ENCODE data around the gene STAMBPL1.

STAMBPL1 gene

DNA sequence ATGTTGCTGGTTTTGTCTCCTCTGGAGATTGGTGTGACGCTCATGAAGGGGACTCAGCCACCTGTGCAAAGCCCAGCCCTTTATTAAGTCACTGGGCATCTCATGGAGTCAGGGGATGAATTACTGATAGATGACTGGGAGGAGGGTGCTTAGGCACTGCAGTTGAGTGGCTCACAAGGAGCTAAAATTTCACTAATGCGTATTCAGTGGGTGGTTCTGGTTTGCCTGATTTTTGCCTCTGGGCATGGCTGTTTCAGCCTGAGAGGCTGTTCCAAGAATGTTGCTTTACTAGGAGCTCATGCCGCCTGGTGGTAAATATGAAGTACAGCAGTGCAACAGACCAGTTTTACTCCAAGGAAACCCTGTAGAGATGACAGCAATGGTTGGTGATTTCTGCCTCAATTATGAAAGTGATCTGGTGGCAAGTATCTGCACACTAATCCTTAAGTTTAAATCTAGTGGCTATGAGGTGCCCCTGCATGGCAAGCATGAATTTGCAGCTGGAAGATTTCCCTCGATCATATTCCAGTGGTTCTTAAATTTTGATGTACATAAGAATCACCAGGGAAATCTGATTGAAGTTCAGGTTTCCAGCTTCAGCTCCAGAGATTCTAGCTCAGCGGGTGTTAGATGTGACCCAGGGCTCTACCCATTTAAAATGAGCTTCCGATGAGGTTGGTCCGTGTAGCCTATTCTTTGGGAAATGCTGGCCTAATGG, 52.7 kb downstream of the STAMBPL1 start:
- H3K4me3 Mint-ChIP-seq, result no peak overlapping the region
- H3K27ac Mint-ChIP-seq, result peak overlapping the region; percentile 9
- H3K4me1 Mint-ChIP-seq, result peaks cover 16% of the 10 kb centered on the region

DNA sequence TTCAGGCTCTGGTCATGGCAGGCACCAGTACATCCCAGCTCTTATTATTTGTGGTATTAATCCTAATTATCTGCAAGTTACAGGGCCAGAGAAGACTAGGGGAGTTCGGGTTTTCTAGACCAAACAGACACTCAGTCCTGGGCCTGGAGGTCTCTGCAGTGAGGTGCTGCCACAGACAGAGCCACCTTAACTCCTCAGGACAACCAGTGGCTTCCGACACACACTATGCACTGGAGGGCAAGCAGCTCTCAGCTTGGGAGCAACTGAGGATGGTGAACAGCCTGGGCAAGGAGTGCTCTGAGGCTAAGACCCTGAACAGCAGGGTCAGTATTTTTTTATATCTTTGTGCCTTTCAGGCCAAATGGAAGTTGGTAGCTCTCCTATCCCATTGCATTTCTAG, 53.5 kb downstream of the STAMBPL1 start:
- no peaks in the 10 kb centered on the region for H3K27me3 Mint-ChIP-seq
- H3K27ac Mint-ChIP-seq, result no peak overlapping the region
- no peak overlapping the region for H3K4me3 Mint-ChIP-seq
- no peak for ATAC-seq
- peaks cover 16% of the 10 kb centered on the region for H3K4me1 Mint-ChIP-seq
- peaks cover 5% of the 10 kb centered on the region for H3K36me3 Mint-ChIP-seq (ENCODE audit: low read depth)
- DNase-seq, result no peak
- H3K9me3 Mint-ChIP-seq, result no peaks in the 10 kb centered on the region

More for the DNA sequence above, 52.7 kb downstream of the STAMBPL1 start:
- H3K9me3 Mint-ChIP-seq, result no peaks in the 10 kb centered on the region
- DNase-seq, result peak; percentile 13
- ATAC-seq, result peak; percentile 79
- no peaks in the 10 kb centered on the region for H3K27me3 Mint-ChIP-seq
- peaks cover 8% of the 10 kb centered on the region for H3K36me3 Mint-ChIP-seq (ENCODE audit: low read depth)

DNA sequence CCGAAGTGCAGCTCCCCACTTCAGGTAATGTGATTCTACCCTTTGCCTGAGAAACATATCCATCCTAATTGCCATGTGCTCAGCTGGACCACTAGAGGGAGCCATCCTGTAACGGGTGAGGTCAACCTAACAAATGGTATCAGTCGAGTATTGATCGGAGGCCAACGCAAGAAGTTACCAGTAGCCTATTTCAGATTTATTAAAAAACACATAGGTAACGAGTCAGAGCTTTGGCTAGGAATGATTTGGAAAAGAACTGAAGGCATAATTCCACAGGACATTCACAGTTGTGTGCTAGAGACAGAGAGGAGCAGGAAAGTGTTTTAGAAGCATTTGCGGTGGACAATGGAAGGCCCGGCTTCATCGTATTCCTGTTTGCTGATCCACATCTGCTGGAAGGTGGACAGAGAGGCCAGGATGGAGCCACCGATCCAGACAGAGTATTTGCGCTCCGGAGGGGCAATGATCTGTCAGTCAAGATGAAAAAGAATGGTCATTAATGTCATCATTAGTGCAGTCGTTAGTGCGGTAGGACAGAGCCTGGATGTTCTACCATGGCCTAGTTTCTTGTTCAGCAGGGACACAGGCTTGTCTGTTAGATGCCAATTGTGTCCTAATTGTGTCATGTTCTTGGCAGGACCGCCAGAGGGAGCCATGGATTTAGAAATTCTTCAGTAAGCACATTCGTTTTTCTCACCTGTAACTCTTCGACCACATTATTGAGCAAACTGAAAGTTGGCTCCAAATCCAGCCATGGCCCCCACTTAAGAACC, 55.0 kb downstream of the STAMBPL1 start:
- peaks cover 16% of the 10 kb centered on the region for H3K4me1 Mint-ChIP-seq
- ATAC-seq (peak; percentile 55), DNase-seq (peak; percentile 71)
- H3K9me3 Mint-ChIP-seq, result no peaks in the 10 kb centered on the region
- peak overlapping the region; percentile 52 for H3K27ac Mint-ChIP-seq
- H3K4me3 Mint-ChIP-seq, result no peak overlapping the region
- peaks cover 3% of the 10 kb centered on the region for H3K36me3 Mint-ChIP-seq (ENCODE audit: low read depth)
- no peaks in the 10 kb centered on the region for H3K27me3 Mint-ChIP-seq

DNA sequence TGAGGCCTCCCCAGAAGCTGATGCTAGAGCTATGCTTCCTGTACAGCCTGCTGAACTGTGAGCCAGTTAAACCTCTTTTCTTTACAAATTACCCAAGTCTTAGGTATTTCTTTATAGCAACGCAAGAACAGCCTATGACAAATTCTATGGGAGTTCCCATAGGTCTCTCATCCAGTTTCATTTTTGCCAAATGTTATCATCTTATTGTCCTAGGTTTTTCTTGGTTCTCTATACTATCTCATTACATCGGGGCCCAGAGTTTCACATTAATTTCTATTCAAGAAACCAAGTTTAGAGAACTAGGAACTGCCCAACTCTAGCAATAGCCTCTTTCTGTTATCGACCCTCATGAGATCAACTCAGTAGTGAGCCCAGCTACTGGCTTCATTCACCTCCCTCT, 56.6 kb downstream of the STAMBPL1 start:
- H3K27ac Mint-ChIP-seq, result no peak overlapping the region

DNA sequence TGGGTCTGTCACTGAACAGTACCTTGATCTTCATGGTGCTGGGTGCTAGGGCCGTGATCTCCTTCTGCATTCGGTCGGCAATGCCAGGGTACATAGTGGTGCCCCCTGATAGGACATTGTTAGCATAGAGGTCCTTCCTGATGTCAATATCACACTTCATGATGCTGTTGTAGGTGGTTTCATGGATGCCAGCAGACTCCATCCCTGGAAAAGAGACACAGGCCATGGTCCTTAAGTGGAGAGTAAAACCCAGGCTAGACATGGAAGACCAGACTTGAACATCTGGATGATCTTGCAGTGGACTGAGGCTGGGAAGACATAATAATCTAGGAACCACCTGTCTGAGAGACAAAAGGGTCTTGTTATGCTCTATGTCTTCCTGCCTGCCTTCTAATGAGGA, 58.0 kb downstream of the STAMBPL1 start:
- no peak overlapping the region for H3K27ac Mint-ChIP-seq
- no peak overlapping the region for H3K4me3 Mint-ChIP-seq
- ATAC-seq, result no peak
- no peaks in the 10 kb centered on the region for H3K9me3 Mint-ChIP-seq
- H3K36me3 Mint-ChIP-seq (ENCODE audit: low read depth), result peaks cover 3% of the 10 kb centered on the region
- peaks cover 12% of the 10 kb centered on the region for H3K4me1 Mint-ChIP-seq
- no peaks in the 10 kb centered on the region for H3K27me3 Mint-ChIP-seq
- DNase-seq, result no peak

More for the DNA sequence above, 56.6 kb downstream of the STAMBPL1 start:
- H3K4me1 Mint-ChIP-seq, result peaks cover 16% of the 10 kb centered on the region
- DNase-seq, result no peak
- no peaks in the 10 kb centered on the region for H3K9me3 Mint-ChIP-seq
- no peaks in the 10 kb centered on the region for H3K27me3 Mint-ChIP-seq
- peaks cover 3% of the 10 kb centered on the region for H3K36me3 Mint-ChIP-seq (ENCODE audit: low read depth)
- no peak overlapping the region for H3K4me3 Mint-ChIP-seq
- no peak for ATAC-seq

DNA sequence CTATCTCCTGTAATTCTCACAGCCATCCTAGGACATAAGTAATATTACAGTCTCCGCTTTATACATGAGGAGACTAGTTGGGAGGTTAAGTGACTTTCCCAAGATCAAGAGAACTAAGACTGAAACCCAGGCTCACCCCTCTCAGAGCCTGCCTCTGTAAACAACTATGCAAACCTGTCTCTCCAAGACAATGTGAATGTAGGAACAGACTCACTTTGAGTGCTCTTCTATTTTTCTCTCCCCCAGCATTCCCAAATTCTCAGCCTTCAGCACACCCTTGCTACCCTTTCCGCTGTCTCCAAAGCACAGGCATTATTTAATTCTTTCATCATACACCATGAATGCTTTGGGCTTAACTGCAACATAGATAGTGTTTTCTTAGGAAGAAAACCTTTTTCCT, 58.9 kb downstream of the STAMBPL1 start:
- DNase-seq (no peak), ATAC-seq (no peak)
- H3K27ac Mint-ChIP-seq, result no peak overlapping the region
- H3K4me3 Mint-ChIP-seq, result no peak overlapping the region
- no peaks in the 10 kb centered on the region for H3K27me3 Mint-ChIP-seq
- peaks cover 3% of the 10 kb centered on the region for H3K36me3 Mint-ChIP-seq (ENCODE audit: low read depth)
- H3K4me1 Mint-ChIP-seq, result peaks cover 12% of the 10 kb centered on the region
- H3K9me3 Mint-ChIP-seq, result no peaks in the 10 kb centered on the region

DNA sequence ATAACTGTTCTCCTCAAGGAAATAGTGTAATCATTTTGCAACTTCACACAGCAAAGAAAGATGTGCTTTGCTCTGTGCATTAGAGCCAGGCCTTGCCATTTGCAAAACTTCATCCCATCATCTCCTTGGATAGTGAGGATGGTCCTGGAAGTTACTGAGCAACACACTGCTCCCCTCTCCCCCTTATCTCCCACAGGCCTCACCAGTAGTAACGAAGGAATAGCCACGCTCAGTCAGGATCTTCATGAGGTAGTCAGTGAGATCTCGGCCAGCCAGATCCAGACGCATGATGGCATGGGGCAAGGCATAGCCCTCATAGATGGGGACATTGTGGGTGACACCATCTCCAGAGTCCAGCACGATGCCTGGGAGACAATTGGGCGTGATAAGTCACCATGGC, 61.0 kb downstream of the STAMBPL1 start:
- no peak for ATAC-seq
- no peak overlapping the region for H3K27ac Mint-ChIP-seq
- no peak overlapping the region for H3K4me3 Mint-ChIP-seq
- no peak for DNase-seq
- H3K36me3 Mint-ChIP-seq (ENCODE audit: low read depth), result no peaks in the 10 kb centered on the region
- H3K27me3 Mint-ChIP-seq, result no peaks in the 10 kb centered on the region
- H3K9me3 Mint-ChIP-seq, result no peaks in the 10 kb centered on the region
- peaks cover 12% of the 10 kb centered on the region for H3K4me1 Mint-ChIP-seq

DNA sequence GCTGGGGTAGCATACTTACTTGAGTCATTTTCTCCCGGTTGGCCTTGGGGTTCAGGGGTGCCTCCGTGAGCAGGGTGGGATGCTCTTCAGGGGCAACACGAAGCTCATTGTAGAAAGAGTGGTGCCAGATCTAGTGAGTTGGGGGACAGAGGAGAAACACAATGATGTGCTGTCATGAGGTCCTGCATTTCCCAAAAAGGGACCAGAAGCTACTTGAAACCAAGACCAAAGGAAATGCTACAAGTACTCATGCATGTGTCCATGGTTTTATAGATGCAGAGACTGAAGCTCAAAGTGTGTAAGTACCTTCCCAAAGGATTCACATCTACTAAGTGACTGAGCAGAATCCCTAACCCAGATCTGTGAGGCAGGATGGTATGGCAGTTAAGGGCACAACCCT, 63.7 kb downstream of the STAMBPL1 start:
- DNase-seq (no peak), ATAC-seq (no peak)
- Mint-ChIP-seq H3K4me3 (no peak overlapping the region), H3K36me3 (ENCODE audit: low read depth) (no peaks in the 10 kb centered on the region), H3K9me3 (no peaks in the 10 kb centered on the region), H3K4me1 (peaks cover 17% of the 10 kb centered on the region), H3K27ac (no peak overlapping the region), H3K27me3 (no peaks in the 10 kb centered on the region)

DNA sequence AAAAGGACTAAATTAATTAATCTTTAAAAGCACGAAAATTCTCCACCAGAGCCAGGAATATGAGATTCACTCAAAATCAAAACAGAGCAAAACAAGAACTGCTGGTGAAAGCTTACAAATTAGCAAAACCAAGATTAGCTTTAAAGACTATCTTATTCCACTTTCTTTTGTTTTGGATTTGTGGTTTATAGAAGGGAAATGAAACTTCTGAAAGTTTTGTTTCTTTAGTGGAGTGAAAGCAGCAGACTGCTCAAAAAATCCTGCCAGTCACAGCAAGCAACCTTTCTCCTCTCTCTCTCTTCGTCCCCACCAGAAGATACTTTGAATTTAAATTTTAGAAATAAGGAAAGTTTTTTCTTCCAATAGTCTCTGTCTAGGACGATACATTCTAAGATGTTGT, 64.8 kb downstream of the STAMBPL1 start:
- ATAC-seq (no peak), DNase-seq (no peak)
- Mint-ChIP-seq H3K27ac (no peak overlapping the region), H3K9me3 (no peaks in the 10 kb centered on the region), H3K4me3 (no peak overlapping the region), H3K27me3 (no peaks in the 10 kb centered on the region), H3K36me3 (ENCODE audit: low read depth) (no peaks in the 10 kb centered on the region), H3K4me1 (peaks cover 17% of the 10 kb centered on the region)

DNA sequence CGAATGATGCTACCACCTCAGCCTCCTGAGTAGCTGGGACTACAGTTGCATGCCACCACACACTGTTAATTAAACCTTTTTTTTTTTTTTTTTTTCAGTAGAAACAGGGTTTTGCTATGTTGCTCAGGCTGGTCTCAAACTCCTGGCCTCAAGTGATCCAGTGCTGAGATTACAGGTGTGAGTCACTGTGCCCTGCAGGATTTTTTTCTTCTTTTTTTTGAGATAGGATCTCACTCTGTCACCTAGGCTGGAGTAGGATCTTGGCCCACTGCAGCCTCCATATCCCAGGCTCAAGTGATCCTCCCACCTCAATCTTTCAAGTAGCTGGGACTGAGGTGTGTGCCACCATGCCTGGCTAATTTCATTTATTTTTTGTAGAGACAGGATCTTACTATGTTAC, 66.2 kb downstream of the STAMBPL1 start:
- Mint-ChIP-seq H3K4me1 (peaks cover 17% of the 10 kb centered on the region), H3K4me3 (no peak overlapping the region), H3K27ac (no peak overlapping the region), H3K9me3 (no peaks in the 10 kb centered on the region), H3K36me3 (ENCODE audit: low read depth) (peaks cover 2% of the 10 kb centered on the region), H3K27me3 (no peaks in the 10 kb centered on the region)
- ATAC-seq, result no peak
- no peak for DNase-seq

DNA sequence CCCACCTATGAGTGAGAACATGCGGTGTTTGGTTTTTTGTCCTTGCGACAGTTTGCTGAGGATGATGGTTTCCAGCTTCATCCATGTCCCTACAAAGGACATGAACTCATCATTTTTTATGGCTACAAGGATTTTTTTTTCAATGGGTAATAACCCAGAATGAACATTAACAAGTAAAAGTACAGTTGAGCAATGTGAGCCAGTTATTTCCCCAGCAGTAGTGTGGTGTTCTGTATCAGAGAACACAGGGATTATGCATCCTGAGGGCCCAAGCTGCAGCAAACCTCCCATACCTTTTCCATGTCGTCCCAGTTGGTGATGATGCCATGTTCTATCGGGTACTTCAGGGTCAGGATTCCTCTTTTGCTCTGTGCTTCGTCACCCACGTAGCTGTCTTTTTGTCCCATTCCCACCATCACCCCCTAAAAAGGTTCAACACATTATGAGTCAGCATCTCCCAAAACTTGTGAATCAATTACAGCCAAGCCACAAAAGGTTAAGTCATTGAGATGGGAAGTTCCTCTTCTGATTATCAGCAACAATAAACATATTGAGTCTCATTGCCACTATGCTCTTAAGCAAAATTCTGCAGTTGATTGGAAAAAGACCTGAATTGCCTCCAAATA, 67.0 kb downstream of the STAMBPL1 start:
- Mint-ChIP-seq H3K36me3 (ENCODE audit: low read depth) (peaks cover 2% of the 10 kb centered on the region), H3K9me3 (no peaks in the 10 kb centered on the region), H3K4me1 (peaks cover 17% of the 10 kb centered on the region), H3K4me3 (no peak overlapping the region), H3K27me3 (no peaks in the 10 kb centered on the region), H3K27ac (no peak overlapping the region)
- DNase-seq (no peak), ATAC-seq (no peak)

DNA sequence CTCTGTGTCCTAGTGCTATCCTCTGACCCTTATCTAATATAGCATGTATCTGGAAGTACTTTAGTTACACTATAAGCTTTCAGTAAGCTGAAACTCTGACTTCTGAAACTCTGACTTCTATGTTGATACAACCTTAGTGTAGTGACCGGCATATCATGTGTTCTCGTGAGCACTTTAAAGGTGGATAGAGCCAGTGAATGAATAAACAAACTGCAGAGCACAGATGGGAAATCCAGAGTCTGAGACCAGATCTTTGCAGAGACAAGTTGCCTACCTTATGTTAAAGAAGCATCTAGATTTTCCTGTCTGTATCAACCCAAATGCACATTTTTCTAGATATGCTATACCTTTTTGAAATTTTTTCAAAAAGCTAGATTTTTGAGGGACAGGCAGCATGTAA, 69.0 kb downstream of the STAMBPL1 start:
- no peak for DNase-seq
- H3K4me1 Mint-ChIP-seq, result peaks cover 17% of the 10 kb centered on the region
- H3K27ac Mint-ChIP-seq, result no peak overlapping the region
- ATAC-seq, result no peak
- no peaks in the 10 kb centered on the region for H3K27me3 Mint-ChIP-seq
- no peak overlapping the region for H3K4me3 Mint-ChIP-seq
- H3K9me3 Mint-ChIP-seq, result no peaks in the 10 kb centered on the region
- peaks cover 2% of the 10 kb centered on the region for H3K36me3 Mint-ChIP-seq (ENCODE audit: low read depth)

DNA sequence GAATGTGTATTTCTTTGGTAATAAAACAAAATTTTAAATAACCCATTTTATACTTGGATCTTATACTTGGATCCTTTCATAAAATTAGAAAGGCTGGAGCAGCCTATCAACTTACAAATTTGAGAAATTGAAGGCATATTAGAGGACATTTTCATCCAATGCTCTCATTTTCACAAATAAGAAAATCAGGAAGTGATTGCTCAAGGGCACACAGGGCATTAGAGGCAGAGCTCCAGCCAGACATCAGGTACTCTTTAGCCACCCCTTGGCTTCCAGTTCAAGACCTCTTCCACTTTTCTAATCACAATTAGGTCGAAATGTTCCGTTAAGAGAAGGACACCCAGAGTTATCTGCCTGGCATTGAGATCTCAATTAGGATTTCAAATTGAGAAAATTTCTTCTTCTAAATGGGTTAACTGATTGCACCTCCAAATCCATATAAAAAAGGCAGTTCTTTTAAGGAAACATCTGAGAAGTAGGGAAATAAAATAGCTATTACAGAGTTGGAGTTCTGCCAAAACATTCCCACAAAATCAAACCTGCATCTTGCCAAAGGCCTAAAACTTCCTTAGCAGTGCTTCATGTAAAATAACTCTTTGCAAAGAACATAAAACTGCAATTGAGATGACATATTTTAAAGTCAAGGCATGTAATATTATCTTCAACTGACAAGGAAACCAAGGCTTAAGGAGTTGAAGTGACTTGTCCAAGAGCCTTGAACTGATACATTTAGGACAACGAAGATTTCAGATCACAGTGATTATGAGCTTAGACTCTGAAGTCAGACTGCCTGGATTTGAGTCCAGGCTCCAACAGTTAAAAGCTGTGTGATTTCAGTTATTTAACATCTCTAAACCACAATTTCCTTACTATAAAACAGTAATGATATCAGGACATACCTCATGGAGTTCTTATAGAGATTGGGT, 70.1 kb downstream of the STAMBPL1 start:
- H3K36me3 Mint-ChIP-seq (ENCODE audit: low read depth), result peaks cover 2% of the 10 kb centered on the region
- ATAC-seq (no peak), DNase-seq (no peak)
- H3K4me3 Mint-ChIP-seq, result no peak overlapping the region
- no peaks in the 10 kb centered on the region for H3K9me3 Mint-ChIP-seq
- H3K4me1 Mint-ChIP-seq, result peaks cover 10% of the 10 kb centered on the region
- H3K27ac Mint-ChIP-seq, result no peak overlapping the region
- H3K27me3 Mint-ChIP-seq, result no peaks in the 10 kb centered on the region

DNA sequence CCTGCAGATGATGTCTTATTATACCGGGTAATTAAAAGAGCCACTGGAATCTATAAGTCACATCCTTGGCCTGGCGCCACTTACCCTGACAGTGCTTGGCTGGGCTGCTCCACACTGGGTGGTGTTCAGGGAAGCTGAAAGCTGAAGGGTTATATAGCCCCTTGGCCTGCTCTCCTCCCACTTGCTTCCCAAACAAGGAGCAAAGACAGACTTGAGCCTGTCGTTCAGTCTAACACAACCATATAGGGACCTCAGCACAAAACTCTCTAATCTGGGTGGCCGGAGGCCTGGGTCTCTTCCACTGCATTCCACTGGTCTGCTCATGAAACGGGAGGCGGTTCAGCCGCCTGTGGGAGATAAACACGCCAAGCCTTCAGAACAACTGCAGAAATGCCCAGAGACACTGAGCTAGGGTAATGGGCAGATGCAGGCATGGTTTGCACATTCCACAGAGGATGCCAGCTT, 72.6 kb downstream of the STAMBPL1 start, which contains the start of gene ACTA2:
Gene ACTA2 (minus strand): TSS at position 127 of the 465 bp plus-strand sequence. CDS start 3,843 bp downstream, outside the sequence.
- peaks cover 2% of the 10 kb centered on the region for H3K36me3 Mint-ChIP-seq (ENCODE audit: low read depth)
- no peak within 1 kb of the TSS for H3K27ac Mint-ChIP-seq
- no peak for ATAC-seq
- H3K4me1 Mint-ChIP-seq, result no peaks in the 10 kb centered on the region
- no peaks in the 10 kb centered on the region for H3K9me3 Mint-ChIP-seq
- DNase-seq, result no peak
- H3K27me3 Mint-ChIP-seq, result no peaks in the 10 kb centered on the region
- H3K4me3 Mint-ChIP-seq, result no peak within 1 kb of the TSS

All from activated naive CD8-positive, alpha-beta T cell treated with anti-CD3 and anti-CD28 coated beads, Interleukin-2, amount 50 U/mL, for 24 hours (primary cell).